Duodenal mucosa (tissue), 2 donors: ENCODE data around the gene HDAC8.

Experiments
- H3K27ac ChIP-seq: one replicate; pipeline ENCODE4 v1.7.0; 2013; ENCODE audit warnings: low read depth, low read length
- H3K27me3 ChIP-seq, 2 donors: one replicate each; pipeline ENCODE4 v1.7.0; 2013; ENCODE audit warnings: low read length in 2 of 2, control low read depth in 1 of 2; ENCODE audit not compliant: insufficient read depth in 2 of 2, control insufficient read depth in 1 of 2
- H3K36me3 ChIP-seq, 2 donors: one replicate each; pipeline ENCODE4 v1.7.0; 2013; ENCODE audit warnings: low read length in 2 of 2, control low read depth in 1 of 2; ENCODE audit not compliant: insufficient read depth in 2 of 2, control insufficient read depth in 1 of 2
- H3K4me1 ChIP-seq, 2 donors: one replicate each; pipeline ENCODE4 v1.7.0; 2013; ENCODE audit warnings: low read length in 2 of 2, control low read depth in 1 of 2; ENCODE audit not compliant: insufficient read depth in 2 of 2, control insufficient read depth in 1 of 2
- H3K4me3 ChIP-seq, 2 donors: one replicate each; pipeline ENCODE4 v1.7.0; 2013; ENCODE audit warnings: low read length in 2 of 2, low read depth in 1 of 2
- H3K9ac ChIP-seq, 2 donors: one replicate each; pipeline ENCODE4 v1.7.0; 2013; ENCODE audit warnings: low read length in 2 of 2, low read depth in 1 of 2
- H3K9me3 ChIP-seq, 2 donors: one replicate each; pipeline ENCODE4 v1.7.0; 2013; ENCODE audit warnings: low read length in 2 of 2, control low read depth in 1 of 2; ENCODE audit not compliant: control insufficient read depth in 1 of 2

The HDAC8 gene

DNA sequence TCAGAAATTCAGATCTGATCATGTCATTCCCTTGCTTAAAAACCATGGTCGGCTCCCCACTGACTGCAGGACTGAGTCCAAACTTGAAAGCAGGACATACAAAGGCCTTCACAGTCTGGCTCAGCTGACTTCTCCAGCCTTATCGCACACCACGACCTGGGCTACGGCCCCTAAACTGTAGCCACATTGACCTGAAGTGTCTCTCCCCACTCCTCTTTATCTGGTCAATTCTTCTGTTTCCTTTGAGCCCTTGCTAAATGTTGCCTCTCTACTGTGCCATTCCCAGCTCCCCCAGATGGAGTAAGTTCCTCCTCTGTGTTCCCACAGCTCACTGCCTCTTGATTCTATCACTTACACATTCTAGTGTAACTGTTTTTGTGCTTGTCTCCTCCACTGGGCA lies 206.5 kb downstream of the HDAC8 start:
- no peaks in the 10 kb centered on the region for H3K36me3 ChIP-seq
- H3K4me3 ChIP-seq: no peak overlapping the region
- no peak overlapping the region for H3K27ac ChIP-seq
- no peaks in the 10 kb centered on the region for H3K27me3 ChIP-seq
- H3K4me1 ChIP-seq: no peaks in the 10 kb centered on the region
- H3K9me3 ChIP-seq: no peaks in the 10 kb centered on the region
- H3K9ac ChIP-seq: no peak overlapping the region

DNA sequence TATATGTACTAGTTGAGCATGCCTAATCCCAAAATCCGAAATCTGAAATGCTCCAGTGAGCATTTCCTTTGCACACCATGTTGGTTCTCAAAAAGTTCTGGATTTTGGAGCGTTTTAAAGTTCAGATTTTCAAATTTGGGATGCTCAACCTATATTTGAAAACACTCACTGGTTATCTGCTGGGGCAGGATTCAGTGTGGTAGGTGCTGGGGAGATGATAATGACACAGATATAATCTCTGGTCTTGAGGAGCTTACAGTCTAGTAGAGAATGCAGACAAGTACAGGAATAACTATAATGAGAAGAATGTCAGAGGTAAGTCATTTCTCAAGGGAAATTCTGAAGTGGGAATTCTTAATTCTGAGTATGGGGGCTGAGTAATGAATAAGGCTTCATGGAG lies 207.5 kb downstream of the HDAC8 start:
- Histone ChIP-seq H3K4me3 (no peak overlapping the region), H3K4me1 (no peaks in the 10 kb centered on the region)

DNA sequence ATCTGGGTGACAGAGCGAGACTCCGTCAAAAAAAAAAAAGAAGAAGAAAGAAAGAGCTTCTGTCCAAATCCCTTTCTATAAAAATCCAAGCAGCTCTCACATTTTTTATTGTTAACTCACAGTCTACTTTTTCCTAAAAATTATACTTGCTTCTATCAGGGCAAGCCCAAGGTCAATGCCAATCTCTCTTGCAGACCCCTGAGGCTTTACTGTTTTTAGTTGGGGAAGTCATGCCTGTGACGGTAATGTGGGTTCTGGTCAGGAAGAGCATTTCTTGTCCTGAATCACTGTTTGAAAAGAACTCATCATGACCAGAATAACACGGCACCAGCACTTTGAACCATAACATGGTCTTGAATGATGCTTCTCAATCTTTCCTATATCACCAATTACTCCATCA lies 212.3 kb downstream of the HDAC8 start:
- Histone ChIP-seq H3K4me1 (no peaks in the 10 kb centered on the region), H3K27me3 (no peaks in the 10 kb centered on the region)

More for the DNA sequence above, 207.5 kb downstream of the HDAC8 start:
- no peaks in the 10 kb centered on the region for H3K9me3 ChIP-seq
- no peak overlapping the region for H3K9ac ChIP-seq
- no peak overlapping the region for H3K27ac ChIP-seq
- no peaks in the 10 kb centered on the region for H3K36me3 ChIP-seq
- H3K27me3 ChIP-seq: no peaks in the 10 kb centered on the region

DNA sequence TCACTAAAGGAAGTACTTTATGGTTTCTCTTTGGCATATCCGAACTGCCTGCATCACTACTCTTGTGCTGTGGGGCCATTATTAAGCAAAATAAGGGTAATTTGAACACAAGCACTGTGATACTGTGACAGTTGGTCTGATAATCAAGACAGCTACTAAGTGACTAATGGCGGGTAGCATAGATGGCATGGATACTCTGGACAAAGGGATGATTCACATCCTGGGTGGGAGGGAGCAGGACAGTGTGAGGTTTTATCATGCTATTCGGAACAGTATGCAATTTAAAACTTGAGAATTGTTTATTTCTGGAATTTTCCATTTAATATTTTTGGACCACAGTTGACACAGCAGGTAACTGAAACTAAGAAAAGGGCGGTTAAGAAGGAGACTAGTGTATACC lies 214.3 kb downstream of the HDAC8 start:
- Histone ChIP-seq H3K27ac (no peak overlapping the region), H3K27me3 (no peaks in the 10 kb centered on the region), H3K36me3 (no peaks in the 10 kb centered on the region), H3K9me3 (no peaks in the 10 kb centered on the region), H3K4me3 (no peak overlapping the region), H3K4me1 (no peaks in the 10 kb centered on the region), H3K9ac (no peak overlapping the region)

More for the DNA sequence above, 212.3 kb downstream of the HDAC8 start:
- Histone ChIP-seq H3K4me3 (no peak overlapping the region), H3K9me3 (no peaks in the 10 kb centered on the region), H3K36me3 (no peaks in the 10 kb centered on the region), H3K9ac (no peak overlapping the region), H3K27ac (no peak overlapping the region)

DNA sequence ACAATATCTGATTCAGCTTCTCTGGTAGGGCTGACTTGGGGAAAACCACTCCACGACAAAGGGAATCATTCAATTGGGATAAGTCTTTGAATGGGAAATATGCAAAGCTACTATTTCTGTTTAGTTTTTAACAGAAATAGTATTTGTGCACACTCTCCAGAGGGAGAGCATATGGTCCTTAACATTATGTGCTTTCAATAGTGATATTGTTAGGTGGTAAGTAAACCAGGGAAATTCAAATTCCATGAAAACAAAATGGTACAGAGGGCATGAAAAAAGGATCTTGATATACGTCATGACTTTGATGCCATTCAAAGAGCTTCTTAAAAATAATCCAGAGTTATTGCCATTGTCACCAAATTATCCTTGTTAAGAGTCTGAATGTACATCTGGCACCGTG lies 219.9 kb downstream of the HDAC8 start:
- Histone ChIP-seq H3K27ac (no peak overlapping the region), H3K4me1 (no peaks in the 10 kb centered on the region), H3K4me3 (no peak overlapping the region), H3K36me3 (no peaks in the 10 kb centered on the region), H3K27me3 (no peaks in the 10 kb centered on the region), H3K9me3 (no peaks in the 10 kb centered on the region), H3K9ac (no peak overlapping the region)

DNA sequence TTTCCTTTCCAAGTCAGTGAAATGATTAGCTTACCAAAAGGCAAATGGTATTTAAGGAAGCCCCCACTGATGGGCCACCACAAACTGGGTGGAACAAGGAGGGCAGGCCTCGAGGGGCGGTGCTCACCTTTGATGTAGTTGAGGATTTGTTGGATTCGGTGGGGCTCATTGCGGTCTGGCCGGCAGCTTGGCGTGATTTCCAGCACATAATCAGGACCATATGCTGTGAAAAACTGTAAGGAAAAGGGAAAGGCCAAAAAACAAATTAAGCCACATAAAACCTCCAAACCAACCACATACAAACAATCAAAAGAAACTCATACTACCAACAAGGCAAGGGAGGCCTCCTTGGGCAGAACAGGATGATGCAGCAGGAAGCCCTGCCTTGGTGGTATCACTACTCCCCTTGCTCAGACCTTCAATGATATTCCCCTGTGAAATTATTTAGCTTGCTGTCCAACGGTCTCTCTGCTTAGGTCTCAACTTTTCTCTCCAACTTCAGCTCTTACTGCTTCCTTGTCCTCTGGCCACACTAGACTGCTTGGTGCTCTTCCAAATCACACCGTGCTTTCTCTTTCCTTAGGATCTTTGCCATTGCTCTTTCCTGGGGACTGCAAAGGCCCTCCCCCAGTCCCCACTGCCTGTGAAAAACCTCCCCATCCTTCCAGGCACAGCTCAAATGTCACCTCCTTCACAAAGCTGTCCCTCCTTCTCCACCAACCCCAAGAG lies 220.9 kb downstream of the HDAC8 start:
- no peaks in the 10 kb centered on the region for H3K27me3 ChIP-seq
- H3K9ac ChIP-seq: no peak overlapping the region
- H3K27ac ChIP-seq: no peak overlapping the region
- no peak overlapping the region for H3K4me3 ChIP-seq
- no peaks in the 10 kb centered on the region for H3K36me3 ChIP-seq
- H3K9me3 ChIP-seq: no peaks in the 10 kb centered on the region
- no peaks in the 10 kb centered on the region for H3K4me1 ChIP-seq

DNA sequence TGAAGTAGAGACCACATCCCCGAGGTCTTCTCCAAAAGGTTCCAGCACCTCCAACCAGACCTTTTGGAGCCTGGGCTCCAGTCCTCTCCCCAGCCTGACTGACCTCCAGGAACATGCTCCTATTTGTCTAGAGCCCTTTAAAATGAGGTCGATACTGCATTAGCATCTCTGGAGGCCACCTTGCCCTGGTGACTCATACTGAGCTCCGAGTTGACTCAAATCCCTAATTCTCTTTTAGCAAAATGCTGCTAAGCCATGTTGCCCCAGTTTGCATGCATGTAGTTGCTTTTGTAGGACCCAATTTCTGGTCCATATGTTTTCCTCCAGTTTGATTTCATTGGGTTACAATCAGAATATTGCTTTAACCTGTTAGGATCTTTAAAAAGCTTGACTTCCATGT lies 223.5 kb downstream of the HDAC8 start:
- Histone ChIP-seq H3K4me3 (no peak overlapping the region), H3K9me3 (no peaks in the 10 kb centered on the region), H3K9ac (no peak overlapping the region), H3K36me3 (no peaks in the 10 kb centered on the region), H3K27me3 (no peaks in the 10 kb centered on the region), H3K27ac (no peak overlapping the region), H3K4me1 (no peaks in the 10 kb centered on the region)

DNA sequence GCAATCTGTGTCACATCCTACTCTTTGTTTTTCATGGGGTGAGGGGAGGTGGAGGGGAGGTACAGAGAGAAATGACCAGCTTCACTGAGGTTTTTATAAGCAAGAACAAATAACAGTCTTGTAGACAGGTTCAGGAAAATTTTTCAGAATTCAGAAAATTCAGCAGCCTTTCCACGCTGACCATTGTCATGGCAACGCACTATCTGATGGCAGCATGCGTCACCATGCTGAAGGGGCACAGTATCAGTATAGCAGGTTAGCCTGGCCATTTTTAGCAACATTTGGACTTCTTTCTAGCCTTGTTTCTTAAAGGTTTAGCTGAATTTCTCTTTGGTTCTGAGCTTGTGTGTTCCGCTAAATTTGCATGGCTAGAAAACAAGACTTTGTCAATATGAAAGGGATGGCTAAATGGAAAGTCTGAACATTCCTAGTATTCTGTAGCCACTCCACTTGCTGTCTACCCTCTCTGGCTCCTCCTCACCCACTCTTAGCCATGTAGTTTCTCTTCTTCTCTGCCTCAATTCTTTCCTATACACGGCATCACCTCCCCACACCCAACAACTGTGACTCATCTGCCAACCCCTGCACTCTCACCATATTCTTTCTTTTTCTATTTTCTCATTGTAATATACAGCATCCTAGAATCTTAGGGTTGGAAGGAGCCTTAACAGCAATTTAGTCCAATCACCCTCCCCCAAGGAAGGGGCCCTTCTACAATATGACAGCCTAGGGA lies 224.2 kb downstream of the HDAC8 start:
- no peak overlapping the region for H3K27ac ChIP-seq
- no peak overlapping the region for H3K4me3 ChIP-seq
- no peaks in the 10 kb centered on the region for H3K4me1 ChIP-seq
- no peaks in the 10 kb centered on the region for H3K27me3 ChIP-seq
- H3K36me3 ChIP-seq: no peaks in the 10 kb centered on the region
- no peak overlapping the region for H3K9ac ChIP-seq
- no peaks in the 10 kb centered on the region for H3K9me3 ChIP-seq

DNA sequence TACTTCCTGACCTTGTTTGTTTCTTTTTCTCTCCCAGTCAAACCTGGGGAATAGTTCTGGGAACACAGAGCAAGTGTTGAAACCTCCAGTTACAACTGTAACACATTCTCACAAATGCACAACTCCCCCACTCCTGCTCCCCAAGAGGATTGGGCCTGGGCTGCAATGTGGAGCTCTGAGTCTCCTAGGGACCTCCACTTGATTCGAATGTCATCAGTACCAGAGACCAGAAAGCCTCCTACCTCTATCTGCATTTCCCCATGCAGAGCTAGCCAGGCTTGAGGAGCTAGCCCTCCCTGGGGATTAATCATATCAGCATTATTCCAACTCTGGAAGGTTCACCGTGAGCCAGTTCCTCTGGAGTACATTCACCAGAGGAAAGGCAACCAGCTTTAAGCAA lies 225.3 kb downstream of the HDAC8 start:
- no peaks in the 10 kb centered on the region for H3K36me3 ChIP-seq
- no peaks in the 10 kb centered on the region for H3K4me1 ChIP-seq
- no peaks in the 10 kb centered on the region for H3K27me3 ChIP-seq
- no peak overlapping the region for H3K9ac ChIP-seq
- H3K4me3 ChIP-seq: no peak overlapping the region
- no peaks in the 10 kb centered on the region for H3K9me3 ChIP-seq
- H3K27ac ChIP-seq: no peak overlapping the region

DNA sequence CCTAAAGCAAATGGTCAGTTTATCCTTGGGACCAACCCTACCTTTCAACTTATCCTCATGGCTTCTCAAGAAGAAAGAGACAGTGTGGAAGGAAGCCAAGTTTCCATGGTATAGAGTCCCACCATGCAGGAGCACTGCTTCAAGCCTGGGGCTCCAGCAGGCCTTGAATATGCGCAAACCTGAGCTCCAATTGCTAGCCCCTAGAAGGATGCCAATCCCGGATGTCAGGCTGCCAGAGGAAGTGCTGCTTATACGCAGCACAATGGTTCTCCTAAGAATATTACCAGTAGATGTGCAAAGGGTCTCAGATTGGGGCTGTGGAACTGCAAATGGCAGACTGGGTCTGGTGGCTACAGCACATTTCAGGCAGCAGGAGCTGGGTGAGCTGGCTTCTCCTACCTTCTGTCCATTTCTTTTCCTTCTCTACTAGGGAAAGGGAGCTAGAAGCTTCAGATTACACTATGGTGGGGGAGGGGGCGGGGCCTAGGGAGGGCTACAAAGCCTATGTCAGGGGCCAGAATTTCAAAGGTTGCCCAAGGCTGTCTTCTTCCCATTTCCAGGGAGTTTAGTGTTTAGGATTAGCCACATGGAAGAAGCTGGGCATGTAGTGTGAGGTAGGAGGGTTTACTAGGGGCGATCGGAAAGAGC lies 226.2 kb downstream of the HDAC8 start:
- Histone ChIP-seq H3K27me3 (no peaks in the 10 kb centered on the region), H3K4me3 (no peak overlapping the region), H3K36me3 (no peaks in the 10 kb centered on the region), H3K9me3 (no peaks in the 10 kb centered on the region), H3K4me1 (no peaks in the 10 kb centered on the region), H3K9ac (no peak overlapping the region), H3K27ac (no peak overlapping the region)
